Stimulated activated CD4-positive, alpha-beta T cell treated with anti-CD3 and anti-CD28 coated beads, Interleukin-1b, Interleukin-23, amount 100 ng/mL, for 1 hour (primary cell): ENCODE data around the gene LCT.
"Not testable (repeated sequence)": the region's sequence is repeated elsewhere in the genome, so short reads cannot be mapped to it uniquely, and the experiment has no call there.

Experiments used
- DNase-seq, 2 donors: peaks; one replicate each; pipeline ENCODE4 v3.0.0-alpha.2; 2020; ENCODE audit warnings: low read depth in 2 of 2

The LCT gene

GRCh38 chr2:135797497-135798274, 39.3 kb downstream of the LCT start:
- peak; percentile 55 to 61 for DNase-seq

DNA sequence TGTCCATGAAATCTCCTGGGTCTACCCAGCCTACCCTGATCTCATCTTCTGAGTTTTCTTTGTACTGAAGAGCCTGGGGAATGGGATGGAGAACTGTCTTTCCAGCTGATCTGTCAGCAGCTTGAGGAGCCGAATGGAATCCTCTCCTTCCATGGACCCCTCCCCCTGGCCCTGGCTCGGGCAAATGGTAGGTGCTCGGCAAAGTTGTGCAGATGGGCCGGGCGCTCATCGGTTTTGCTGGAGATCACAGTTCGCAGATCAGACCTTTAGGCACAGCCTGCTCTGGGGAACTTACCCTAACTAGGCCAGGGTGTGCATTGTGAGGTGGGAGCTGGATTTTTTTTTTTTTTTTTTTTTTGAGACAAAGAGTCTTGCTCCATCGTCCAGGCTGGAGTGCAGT, 40.4 kb downstream of the LCT start:
- no peak for DNase-seq

- not testable (repeated sequence) for DNase-seq
Observed at GRCh38 chr2:135795641-135796040, 41.3 kb downstream of the LCT start.

DNA sequence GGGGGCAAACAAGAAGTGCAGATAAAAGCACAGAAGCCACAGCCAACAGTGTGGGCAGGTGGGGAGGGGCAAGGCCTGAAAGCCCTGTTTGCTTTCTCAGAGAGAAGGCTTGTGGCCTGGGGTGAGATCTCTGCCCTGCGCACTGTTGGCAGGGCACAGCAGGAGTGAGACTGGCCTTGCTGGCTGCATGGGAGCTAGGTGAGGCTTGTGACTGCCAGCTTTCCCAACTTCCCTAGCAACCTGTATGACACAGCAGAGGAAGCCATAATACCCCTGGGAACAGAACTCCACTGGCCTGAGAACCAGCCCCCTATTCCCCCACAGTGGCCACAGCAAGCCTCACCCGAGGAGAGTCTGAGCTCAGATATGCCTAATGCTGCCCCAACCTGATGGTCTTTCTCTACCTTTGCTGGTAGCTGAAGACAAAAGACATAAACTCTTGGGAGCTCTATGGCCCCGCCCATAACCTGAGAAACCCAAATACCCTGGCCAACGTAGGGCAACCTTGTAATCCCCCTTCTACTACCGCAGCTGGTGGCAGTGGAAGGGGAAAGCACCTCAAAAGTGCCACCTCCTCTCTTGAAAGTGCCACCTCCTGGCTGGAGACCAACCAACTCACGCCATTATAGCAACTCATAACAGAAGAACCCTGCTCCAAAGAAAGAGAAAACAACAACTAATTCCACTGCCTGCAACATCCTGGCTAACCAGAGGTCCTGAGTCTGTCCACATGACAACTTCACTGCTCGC, 44.4 kb downstream of the LCT start:
- no peak for DNase-seq

DNA sequence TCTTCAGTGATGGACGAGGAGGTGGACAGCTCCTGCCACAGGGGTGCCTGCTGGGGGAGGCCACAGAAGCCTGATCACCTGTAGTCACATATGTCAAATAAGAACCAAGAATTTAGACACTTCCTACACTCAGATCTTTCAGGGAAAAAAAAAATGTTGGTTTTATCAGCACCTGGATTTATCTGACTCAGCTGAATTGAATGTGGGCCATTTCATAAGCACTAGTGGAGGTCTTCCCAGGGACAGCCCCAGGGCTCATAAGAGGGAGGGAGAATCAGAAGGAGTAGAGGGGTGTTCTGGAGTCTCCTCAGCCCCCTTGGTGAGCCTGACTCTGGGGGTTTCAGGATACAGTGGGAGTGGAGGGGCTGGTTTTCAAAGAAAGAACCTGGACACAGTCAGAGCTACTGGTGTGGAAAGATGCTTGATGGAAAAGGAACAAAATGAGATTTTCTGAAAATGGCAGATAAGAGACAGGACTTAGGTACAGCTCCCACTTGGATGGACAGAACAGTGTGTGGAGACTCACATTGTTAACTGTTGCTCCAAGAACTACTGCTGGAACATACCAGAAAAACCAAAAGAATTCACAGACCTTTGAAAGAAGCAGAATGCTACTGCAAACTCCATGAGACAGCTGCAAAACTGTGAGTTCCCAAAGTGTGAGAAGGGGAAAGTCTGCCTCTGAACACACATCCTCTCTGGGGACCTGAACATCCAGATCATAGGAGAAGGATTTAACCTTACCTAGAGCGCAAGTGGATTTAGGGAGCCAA, 45.4 kb downstream of the LCT start:
- no peak for DNase-seq

DNA sequence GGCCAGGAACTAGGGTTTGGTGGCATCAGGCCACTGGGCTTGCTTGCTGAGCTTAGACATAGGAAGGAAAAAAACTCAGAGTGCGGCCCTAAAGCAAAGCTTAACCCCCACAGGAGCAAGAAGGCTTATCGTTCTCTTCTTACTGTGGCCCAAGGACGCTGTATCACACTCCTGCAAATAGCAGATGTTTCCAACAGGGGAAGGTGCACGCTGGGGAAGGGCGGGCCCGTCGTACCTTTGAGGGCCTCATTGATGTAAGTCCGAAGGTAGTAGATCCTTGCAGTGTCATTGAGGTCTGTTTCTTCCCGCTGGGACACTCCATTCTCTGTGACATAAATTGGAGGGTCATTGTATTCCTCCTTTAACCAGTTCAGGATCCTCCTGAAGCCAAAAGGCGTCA, 46.6 kb downstream of the LCT start:
- no peak for DNase-seq

GRCh38 chr2:135786823-135787222, 50.2 kb downstream of the LCT start:
- DNase-seq = no peak

DNA sequence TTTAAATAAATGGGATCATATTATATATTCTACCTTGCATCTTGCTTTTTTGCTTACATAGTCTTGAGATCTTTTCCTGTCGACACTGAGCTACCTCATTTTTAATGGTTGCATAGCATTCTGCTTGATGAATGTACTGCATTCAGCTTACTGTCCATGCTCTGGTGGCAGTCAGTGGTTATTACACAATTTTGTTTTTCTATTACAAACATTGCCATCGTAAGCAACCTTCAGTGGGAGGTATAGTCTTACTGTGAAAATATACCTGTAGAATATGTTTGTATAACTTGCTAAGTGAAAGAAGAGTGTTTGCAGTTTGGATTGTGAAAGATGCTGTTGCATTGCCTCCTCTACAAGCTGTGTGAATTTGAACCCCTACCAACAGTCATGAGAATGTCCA, 52.0 kb downstream of the LCT start:
- DNase-seq = no peak

DNA sequence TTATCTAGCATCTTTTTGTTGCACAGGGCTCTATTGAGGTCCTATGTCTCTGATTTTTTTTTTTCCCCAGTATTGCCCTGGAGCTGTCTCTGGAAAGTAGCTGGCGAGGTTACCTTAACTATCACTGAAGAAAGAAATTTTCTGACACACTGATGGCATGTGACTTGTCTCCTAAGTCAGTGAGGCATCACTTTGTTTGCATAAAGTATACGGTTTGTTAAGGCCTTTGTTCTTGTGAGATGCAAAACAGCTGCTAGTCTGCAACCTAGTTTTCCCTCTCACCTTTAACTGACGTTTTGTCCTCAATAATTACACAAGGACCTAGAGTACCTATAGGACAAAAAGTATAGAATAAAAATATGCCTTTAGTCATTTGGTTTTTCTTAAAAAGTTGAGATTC, 53.5 kb downstream of the LCT start:
- no peak for DNase-seq

DNA sequence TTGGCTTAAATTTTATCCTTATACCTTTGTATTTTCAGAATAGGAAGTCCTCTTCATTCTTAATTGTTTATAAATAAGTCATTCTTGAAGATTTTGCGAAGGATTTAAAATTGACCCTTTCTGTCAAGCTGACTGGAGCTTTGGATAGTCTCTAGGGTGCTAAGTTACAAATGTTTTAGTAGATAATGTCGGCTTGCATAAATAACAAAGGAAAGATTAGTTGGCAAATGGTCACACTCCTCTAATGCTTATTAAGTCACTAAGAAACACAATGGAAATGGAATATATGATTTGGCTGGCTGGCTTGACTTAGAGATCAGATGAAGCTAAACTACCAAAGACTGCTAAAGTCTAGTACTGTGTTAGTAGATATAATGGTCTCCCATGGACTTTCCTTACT, 54.8 kb downstream of the LCT start:
- DNase-seq = no peak

DNA sequence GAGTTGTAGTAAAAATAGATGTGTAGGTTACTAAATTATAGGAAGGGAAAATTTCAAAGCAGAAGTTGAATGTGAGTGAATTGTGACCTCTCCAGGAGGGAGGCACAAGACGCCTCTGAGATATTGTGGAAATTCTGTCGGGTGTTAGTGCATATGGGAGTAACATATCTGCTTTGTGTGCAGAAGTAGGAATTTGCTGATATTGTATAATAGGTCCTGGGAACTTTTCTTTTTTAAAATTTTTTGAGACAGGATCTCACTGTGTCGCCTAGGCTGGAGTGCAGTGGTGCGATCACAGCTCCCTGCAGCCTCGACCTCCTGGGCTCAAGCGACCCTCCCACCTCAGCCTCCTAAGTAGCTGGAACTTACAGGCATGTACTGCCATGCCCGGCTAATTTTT, 60.6 kb downstream of the LCT start:
- DNase-seq = no peak

GRCh38 chr2:135775420-135775819, 61.6 kb downstream of the LCT start:
- DNase-seq = no peak

DNA sequence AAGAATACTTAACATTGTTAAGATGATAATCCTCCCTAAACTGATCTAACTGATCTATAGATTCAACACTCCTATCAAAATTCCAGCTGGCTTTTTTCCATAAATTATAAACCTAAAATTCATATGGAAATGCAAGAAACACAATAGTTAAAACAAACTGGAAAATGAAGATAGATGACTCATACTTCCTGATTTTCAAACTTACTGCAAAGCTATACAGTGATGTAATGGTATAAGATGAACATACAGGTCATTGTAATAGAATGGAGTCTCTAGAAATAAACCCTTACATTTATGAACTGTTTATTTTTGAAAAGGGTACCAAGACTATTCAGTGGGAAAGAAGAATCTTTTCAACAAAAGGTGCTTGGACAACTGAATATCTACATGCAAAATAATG, 63.1 kb downstream of the LCT start:
- DNase-seq = no peak

DNA sequence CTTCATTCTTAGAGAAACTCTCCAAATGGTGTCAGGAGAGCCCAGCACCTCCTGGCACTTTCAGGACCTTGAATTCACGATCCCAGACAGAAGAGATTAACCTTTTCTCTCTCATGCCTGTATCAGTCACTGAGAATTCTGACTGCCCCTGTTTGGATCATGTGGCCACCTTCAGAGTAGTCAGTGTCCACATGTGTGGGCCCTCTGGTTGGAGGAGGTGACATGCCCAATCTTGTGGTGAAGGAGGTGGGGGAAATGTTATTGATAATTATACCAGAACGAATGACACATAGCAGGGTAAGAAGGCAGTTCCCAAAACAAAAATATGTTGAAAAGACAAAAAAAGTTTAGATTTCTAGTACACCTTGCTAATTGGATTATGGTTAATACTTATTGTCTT, 63.7 kb downstream of the LCT start:
- no peak for DNase-seq

DNA sequence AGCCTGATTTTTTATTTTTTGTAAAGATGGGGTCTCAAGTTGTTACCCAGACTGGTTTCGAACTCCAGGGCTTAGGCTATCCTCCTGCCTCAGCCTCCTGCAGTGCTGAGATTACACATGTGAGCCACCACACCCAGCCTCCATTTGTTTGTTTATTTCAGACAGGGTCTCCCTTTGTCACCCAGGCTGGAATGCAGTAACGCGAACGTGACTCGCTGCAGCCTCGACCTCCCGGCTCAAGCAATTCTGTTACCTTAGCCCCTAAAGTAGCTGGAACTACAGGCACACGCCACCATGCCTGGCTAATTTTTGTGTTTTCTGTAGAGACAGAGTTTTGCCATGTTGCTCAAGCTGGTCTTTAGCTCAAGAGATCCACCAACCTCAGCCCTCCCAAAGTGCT, 68.1 kb downstream of the LCT start:
- no peak for DNase-seq

DNA sequence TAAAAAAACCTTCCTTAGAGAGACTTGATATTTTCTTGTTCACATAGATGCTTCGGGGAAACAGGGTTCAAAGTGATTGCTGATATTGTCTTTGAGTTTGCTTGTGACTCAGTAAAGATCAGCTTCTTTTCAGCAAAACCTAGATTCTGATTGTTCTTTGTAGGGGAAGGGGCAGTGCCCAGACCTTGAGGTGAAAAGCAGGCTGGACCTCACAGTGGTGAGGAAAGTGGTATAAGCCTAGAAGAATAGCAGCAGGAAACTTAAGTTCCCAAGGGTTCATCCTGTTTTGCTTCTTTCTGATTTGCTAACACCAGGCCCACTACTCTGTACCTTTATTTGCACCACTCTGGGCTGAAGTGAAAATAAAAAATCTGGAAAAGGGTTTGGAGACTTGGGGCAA, 74.5 kb downstream of the LCT start:
- DNase-seq = no peak

DNA sequence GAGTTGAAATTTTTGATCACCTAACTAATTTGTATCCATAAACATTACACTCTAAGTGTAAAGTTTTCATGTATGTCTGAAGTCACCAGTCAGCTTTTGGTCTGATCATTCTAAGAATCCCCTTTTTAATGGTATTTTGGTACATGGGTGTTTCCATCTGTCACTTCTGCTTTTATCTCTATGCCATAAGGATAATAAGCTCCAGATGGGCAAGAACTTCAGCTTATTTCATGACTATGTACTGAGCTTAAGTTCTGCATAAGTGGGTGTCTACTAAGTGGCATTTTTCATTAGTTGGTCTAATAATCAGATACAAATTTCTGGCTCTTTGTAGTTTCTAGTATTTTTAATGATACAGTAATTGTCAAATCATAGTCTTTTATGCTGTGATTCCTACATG, 75.0 kb downstream of the LCT start:
- no peak for DNase-seq

DNA sequence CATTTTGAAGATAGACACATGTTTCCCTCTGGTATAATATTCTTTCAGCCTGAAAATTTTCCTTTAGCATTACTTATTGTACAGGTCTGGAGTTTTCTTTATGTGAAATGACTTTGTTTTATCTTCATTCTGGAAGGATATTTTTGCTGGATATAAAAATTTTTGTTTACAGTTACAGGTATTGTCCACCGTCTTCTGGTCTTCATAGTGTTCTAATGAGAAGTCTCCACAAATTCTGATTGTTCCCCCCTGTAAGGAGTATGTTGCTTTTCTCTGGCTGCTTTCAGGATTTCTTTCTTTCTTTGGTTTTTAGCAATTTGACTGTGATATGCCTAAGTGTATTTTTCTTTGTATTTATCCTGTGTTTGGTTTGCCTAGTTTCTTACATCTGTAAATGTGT, 80.3 kb downstream of the LCT start:
- DNase-seq = no peak

DNA sequence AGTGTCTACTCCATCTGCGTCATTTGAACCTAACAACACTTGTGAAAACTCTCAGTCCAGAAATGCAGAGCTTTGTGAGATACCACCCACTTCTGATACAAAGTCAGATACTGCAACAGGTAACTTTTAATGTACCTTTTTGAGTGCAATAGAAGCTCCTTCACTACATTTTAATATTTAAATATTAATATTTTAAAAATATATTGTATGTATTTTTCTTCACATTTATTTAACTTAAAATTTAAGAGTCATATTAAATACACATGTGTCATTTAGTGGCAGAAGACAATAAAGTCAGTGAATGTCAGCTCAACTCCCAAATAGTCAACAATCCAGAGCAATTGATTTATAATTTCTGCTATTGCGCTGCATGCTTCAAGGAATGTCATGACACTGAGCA, 81.4 kb downstream of the LCT start:
- no peak for DNase-seq

DNA sequence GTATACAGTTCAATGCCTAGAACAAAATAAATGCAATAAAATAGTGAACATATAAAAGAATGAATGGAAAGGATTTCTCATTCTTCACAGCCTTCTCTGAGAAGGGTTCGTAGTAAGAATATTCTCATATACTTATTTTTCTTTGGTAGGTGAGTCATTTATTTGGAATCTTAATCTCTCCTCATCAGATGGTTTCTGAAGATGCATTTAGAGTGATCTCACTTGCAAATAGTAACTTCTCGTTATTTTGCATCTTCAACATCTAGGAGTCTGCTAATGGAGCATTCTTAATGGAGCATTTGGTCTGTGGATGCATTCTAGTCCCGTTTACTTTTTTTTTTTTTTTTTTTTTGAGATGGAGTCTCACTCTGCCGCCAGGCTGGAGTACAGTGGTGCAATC, 91.4 kb downstream of the LCT start:
- no peak for DNase-seq

DNA sequence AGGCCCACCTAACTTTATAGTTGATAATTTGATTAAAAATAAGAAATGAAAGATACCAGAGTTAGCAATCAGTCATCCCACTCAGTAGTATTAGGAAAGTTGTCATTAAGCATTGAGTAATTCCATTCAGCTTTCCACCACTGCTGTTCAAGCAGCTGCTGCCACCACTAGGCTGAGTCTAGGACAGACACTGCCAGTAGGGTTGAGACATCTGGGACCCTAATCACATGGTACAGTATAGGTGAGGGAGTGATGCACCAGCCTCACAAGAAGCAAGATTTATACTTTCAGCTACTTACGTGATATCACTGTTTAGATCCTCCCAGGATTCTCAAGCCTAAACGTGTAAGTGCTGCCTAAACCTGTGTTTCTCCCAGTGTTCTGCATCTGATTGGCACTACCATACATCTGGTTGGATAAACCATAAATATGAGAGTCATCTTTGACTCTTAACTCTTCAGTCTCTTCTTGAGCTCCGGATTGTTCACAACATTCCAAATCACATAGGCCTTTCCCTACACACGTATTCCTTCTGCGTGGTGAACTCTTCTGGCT, 92.1 kb downstream of the LCT start:
- no peak for DNase-seq

DNA sequence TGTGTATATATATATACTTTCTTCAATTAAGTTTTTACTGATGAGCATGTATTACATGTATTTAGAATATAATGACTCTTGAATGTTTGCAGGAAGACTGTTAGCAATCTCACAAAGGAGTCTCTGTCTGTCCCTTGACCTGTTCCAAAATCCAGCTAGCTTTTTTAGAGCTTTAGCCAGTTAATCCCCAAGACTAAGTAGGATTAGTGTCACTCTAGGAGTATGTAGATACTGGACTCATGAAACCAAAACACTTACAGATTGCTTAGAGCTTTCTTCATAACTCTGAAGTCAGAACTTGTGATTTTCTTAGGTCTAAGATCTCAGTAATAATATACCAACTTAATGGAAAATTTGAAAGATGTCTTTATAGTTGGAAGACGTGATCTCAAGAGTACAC, 93.1 kb downstream of the LCT start:
- no peak for DNase-seq
